Kidney tubule cell (primary cell): Measurements from ENCODE around the gene MAGI2.
"Not testable (repeated sequence)": the region's sequence is repeated elsewhere in the genome, so short reads cannot be mapped to it uniquely, and the experiment has no call there.

Experiments
- DNase-seq: peaks from one replicate; pipeline ENCODE4 v3.0.0-alpha.2; 2018; ENCODE audit warnings: low spot score

MAGI2 gene

DNA sequence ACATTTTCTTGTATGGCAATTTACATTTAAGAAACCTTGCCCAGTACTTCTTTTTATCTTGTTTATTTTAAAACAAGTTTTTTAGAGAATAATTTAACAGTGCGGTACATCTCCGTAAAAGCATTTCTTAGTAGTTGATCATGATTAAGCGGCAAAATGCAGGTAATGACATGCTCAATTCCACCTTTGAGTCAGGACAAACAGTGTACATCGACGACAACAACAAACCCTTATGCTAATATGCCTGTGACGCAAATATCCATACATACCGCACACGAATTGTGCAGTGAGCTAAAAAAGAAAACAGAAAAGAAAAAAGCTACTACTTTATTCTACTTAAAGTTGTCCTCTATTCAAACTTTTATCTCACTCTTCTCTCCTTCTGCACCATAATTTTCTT lies 1.9 kb downstream of the MAGI2 start:
- DNase-seq = no peak

DNA sequence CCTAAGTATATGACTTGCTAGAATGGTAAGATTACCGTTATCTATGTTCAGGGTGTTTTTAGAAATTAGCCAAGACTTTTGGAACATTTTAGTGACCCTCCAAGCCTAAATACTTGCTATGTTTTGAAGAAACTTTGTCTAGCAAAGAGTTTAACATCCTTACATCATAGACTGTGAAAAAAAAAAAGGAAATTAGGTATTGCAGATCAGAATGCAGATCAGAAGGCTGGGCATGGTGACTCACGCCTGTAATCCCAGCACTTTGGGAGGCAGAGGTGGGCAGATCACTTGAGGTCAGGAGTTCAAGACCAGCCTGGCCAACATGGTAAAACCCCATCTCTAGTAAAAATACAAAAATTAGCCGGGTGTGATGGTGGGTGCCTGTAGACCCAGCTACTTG lies 10.7 kb downstream of the MAGI2 start:
- DNase-seq = not testable (repeated sequence)

DNA sequence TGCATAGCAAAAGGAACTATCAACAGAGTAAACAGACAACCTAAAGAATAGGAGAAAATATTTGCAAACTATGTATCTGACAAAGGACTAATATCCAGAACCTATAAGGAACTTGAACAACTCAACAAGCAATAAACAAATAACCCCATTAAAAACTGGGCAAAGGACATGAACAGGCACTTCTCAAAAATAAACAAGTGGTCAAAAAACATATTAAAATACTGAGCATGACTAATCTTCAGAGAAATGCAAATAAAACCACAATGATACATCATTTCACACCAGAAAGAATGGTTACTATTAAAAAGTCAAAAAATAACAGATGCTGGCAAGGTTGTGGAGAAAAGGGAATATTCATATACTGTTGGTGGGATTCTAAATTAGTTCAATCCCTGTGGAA lies 17.1 kb downstream of the MAGI2 start:
- peak; percentile 15 for DNase-seq

DNA sequence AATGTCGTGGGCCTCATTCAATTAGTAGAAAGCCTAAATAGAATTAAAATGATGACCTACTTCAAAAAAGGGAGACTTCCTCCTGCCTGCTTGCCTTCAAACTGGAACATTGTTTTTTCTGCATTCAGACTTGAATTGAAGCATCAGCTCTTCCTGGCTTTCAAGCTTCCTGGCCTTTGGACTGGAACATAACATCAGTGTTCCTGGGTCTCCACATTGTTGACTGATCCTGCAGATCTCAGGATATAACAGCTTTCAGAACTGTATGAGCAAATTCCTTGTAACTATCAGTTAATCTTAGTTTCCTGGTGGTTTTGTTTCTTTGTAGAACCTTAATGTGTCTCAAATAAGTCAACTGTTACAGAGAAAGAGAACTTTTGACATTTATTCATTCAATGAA lies 18.6 kb downstream of the MAGI2 start:
- DNase-seq = peak; percentile 80

DNA sequence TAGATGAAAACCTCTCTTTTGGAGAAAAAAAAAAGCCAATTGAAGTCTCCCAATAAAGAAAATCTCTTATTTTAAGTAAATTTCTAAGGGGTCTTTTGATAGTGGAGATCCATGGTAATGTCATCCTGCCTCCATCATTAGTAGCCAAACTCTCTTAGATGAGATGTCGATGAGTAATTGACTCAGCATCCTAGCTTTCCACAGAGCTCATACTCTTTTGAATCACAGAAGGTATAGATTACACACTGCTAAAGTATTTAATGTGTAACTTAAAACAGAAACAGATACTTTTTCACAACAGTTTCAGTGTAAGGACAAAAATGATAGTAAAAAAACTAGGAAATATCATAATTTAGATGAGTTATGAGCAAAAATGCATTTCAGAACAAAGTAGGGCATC lies 19.4 kb downstream of the MAGI2 start:
- peak; percentile 88 for DNase-seq

DNA sequence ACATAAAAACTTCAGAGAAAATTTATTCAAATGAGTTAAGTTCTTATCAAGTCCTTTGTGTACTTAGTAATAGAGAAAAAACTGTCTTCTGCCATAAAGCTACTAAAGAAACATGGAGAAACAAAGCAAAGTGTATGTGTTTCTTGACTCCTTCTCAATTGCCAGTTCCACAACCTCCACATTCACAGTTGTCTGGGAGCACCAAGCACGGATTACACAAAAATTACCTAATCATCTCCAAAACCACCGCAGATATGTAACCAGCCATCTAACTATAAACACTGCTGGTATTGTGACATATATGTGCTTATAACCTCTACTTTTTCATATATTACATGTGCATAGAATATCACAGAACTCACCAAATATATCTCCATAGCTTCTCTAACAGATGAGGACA lies 23.1 kb downstream of the MAGI2 start:
- DNase-seq = no peak

DNA sequence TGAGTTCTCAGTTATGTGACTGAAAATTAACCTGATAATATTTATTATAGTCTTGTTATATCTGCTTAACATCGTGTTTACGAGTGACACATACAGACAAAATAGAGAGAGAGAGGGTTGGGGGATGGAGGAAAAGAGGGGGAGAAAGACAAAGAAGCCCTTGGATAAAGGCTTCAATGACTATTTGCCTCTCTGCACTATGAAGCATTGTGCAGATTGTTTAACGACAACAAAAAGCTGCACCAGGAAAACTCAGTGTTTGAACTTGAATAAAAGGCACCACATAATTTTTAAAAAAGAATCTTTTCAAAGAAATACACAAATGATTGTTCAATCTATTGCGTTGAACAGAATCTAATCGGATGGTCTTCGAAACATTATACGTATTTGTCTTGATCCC lies 27.8 kb downstream of the MAGI2 start:
- no peak for DNase-seq

DNA sequence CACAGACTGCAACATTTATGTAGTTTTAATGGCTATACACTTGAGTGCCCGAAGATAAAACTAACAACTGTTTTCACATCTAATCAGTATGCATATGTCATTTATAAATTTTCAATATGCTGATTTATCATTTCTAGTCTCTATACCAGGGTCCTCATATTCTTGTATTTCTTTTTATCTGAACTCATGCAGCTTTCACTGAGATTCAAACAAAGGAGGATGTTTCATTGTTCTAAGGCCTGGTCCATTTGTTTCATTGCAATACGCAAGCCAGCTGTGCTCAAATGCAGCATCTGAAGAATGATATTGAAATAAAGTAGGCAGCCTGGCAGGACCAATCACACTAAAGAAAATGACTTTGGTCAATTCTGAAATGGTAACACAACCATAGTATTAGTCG lies 31.7 kb downstream of the MAGI2 start:
- DNase-seq = no peak

DNA sequence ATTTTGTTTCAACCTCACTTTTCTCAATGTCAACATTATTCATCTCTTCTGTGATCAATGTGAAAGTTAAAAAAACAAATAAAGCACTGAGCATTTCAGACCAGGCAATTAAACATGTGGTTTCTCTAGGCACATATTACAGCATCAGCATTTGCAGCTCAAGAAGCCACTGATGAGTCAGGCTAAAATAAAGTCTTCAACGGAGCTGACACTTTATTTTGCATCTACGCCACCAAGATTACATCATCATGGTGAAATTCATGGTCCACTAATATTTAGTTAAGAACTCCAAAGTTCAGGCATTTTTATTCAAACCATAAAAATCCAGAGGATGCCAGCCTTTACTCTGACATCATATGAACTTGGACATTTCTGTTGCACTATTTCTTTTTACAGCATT lies 33.0 kb downstream of the MAGI2 start:
- DNase-seq = peak; percentile 81

DNA sequence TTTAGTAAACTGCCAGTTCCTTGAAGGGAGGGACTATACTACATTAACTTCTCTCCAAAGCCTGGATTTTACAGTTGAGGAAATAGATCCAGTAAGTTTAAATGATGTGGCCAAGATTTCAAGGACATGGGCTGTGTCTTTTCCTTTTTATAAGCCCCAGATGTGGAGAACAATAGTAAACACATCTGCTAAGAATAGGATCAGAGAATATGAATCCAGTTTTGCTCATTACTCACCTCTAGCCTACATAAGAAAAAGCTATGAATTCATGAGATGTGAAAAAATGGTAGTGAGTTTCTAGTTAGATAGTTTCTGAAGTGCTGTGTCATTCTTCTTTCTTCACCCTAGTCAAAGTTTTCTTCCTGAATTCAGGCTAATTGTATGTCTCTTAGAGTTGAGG lies 38.6 kb downstream of the MAGI2 start:
- DNase-seq = no peak

DNA sequence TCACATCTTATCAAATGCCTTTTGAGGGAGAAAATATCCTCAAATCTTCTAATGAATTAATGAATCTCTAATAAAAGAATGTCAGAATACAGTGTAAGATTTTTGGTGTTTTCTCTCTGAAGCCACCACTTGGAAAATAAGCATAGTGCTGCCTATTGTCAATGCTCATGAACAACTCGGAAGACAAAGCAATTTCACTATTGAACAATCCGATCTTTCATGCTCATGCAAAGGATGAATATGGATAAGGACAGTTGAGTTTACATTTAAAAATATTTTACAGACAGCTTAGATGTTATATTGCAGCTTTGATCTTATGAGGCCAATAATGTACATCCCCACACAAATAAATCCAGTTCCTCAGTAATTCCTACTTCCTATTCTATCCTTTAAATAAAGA lies 40.6 kb downstream of the MAGI2 start:
- no peak for DNase-seq

DNA sequence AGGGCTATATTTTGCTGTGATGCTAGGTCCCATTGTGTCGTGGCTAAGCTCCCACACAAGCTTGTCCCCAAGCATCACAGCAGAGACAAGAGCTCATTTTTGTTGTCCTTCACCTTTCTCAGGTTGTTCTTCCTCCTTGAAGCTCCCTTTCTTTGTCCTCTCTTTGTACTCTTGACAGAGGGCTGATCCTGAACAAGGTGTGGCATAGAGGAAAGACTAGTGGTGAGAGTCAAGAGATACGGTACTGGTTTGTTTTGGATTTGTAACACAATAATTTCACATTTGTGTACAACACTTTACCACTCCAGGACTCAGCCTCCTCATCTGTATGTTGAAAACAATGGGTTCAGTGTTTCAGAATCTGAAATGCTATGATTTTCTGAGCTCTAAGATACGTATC lies 41.0 kb downstream of the MAGI2 start:
- no peak for DNase-seq

DNA sequence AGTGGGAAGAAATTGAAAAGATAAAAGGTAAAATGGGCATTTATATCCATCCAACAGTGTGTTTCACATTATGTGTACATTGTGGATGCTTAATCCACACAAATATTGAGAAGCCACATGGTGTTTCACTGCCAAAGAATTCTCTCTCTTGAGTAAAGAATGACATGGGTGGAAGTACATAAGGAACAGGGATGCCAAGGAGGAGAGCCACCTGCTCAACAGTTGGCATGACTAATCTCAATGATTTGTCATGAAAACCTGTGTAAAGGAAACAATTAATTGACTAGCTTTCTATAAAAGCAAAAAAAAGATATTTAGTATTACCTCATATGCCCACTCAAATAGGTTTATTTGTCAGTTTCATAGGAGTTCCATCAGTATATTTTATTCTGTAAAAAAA lies 43.1 kb downstream of the MAGI2 start:
- peak; percentile 68 for DNase-seq

DNA sequence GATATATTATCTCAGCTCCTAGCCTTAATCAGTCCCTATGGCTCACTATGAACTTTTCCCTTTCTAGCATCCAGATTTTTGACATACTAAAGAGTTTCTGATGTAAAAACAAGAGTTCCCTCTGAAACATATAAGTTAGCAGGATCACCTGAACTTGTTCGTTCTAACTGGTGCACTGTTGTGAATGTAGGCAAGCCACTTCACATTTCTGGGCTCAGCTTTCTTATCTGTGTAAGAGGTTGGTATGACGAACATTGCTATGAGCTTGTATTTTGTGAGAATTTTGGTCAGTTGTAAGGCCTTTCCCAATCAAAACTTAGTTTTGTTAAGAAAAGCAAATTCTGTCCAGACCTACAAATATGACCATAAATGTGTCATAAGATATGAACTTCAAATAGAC lies 46.1 kb downstream of the MAGI2 start:
- DNase-seq = no peak

DNA sequence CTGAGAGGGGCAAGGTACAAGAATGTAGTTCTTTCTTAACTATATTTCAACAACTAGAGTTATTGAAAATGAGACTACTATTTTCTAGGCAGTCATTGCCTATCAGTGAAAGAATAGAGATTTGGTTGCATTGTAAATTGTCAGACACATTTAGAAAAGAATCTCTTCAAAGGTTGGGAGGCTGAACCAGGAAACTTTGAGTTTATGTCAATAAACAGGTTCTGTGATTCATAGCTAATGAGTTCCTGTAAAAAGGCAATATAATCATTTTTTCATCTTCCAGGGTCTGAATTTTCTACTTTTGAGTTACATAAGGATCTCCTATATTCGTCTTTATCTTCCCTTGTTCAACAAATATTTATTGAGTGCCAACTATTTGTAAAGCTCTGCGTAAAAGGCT lies 47.1 kb downstream of the MAGI2 start:
- DNase-seq = peak; percentile 17

DNA sequence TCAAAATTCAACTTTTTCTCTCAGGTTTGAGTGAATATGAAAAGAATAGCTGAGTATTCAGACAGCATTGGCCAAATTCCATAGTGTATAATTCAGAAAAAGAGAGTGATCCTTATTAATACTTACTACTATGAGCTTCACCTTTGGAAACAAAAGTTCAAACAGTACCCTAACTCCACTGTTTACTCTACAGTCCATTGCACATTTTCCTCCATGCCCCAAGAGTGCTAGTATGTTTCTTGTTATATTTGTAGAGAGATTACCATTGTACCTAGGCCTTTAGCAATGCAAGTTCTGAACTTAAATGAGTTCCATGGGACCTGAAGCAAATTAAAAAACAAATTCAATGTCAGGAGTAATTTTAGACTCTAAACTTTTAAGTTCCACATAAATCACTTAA lies 48.1 kb downstream of the MAGI2 start:
- DNase-seq = no peak

DNA sequence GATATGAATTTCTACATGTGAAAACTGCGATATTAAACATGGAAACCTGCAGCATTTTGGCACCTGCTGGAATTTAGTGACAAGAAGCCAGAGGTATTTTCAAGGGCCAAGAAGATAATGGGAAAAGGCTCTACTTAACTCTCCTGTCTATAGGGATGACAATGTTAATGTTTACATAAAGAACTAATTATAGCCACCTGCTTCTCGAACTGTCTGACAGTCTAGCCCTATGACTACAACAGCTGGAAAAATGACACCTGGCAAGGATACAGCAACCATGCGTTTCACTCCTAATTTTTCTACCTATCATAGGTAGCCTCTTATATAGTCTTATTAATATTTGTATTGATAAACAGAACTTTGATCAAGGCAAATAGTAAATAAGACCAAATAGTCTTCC lies 49.6 kb downstream of the MAGI2 start:
- DNase-seq = no peak

DNA sequence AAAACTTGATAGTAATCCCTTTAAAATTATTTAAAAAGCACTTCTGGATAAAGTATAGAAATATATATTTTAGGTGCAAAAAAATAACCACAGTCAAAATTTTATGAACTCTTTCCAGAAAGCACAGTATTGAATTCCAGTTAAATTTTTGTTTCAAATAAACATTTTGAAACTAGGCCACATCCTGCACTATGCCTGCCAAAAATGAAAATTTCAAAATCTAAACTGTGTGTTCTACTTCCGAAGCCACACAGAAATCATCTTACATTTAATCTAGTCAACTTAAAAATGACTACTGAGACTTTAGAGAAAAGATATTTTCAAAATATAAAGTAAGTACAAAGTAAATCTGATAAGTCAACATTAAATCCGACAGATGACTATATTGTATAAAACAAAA lies 50.0 kb downstream of the MAGI2 start:
- DNase-seq = no peak

DNA sequence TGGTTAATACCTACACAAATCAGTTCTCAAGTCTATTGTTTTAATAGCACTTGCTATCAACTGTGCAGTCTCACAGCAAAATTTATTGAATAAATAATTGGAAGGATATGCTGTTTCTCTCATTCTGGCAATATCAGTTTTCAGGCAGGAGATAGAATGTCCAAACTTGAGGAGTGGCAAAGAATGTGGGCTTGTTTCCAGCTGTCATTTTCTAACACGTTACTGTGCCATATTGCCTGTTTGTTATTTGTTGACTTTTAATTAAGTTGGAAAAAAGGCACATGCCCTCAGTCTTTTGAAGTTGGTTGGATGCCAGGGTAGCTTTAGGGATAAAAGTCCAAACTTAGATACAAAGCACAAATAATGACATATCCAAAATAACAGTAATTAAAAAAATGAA lies 52.2 kb downstream of the MAGI2 start:
- DNase-seq = no peak

DNA sequence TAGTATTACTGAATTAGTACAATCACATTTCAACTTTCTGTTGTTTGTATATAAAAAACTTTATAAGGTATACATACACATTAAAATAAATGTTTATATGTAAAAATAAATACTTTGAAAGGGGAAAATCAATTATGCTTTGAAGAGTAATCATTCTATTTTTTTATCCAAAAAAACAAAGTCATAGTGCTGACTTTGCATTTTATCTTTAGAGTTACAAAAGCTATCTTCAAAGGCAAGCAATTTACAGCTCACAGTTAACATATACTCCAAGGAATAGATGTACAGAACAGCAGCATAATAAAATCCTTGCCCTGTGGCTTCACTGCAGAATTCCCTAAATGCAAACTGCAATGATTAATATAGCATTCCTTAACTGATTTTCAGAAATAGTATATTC lies 53.2 kb downstream of the MAGI2 start:
- DNase-seq = no peak

DNA sequence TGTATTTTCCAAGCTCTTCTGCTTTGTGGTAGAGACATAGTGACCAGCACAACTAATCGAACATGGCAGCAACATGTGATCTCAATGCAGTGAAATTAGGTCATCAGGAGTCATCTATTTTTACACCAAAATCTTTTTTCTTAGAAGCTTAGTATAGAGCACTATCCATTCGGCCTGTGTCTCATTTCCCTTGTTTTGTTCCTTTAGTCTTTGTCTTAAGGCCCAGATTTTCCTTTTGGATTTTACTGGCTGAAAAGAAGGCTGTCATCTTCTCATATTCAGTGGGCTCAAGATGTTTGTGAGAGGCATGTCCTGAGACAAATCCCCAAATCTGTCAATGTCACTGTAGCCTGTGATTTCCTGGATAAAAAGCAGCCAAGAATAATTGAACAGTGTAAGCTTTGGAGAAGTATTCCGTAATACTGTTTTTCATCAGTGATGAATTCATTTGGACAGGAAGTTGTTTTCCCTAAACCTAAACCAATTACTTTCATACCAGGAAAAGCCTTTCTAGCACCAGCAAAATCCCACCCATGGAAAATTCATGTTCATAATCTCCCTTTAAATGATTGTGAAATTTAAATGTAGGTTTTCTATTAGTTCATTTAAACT lies 55.2 kb downstream of the MAGI2 start:
- no peak for DNase-seq

DNA sequence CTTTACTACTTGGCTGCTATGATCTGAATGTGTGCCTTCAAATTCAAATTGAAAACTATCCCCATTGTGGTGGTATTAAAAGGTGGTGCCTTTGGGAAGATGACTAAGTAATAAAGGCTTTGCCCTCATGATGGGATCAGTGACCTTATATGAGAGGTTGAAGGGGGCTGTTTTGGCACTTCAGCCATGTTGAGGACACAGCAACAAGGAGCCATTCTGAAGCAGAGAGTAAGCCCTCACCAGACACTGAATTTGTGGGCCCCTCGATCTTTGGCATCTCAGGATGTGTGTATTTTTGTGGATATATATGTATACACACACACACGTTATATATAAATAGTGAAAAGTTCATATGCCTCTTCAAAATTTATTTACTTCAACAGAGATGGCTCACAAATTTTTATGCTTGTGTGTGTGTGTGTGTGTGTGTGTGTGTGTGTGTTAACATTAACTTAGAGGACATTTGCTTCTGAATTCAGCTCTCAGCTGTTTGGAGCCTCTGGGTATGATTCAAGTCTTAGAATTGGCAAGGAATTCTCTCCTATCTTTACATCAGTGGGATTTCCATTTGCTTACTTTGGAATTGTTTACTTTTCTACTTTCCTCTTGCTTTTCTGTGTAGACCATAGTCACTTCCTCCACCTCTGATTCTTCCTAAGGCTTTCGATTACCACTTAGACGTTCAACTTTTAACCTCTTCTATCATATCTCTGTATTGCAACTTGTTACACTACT lies 66.6 kb downstream of the MAGI2 start:
- DNase-seq = no peak

DNA sequence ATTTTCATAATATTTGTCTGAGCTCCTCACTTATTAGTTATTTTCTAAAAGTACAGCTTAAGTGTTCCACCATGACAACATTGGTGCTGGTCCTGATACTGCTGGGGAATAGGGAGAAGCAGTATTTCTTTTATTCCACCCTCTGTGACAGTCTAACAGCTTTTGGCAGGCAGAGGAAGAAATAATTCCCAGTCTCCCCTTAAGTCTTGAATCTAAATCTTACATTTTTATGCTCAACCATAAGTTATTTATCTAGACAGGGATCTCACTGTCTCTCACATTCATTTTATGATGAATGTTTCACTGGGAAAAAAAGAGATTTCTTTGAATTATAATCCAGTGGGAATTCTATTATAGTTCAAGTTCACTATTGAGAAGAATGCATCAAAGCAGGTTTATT lies 71.5 kb downstream of the MAGI2 start:
- DNase-seq = no peak

DNA sequence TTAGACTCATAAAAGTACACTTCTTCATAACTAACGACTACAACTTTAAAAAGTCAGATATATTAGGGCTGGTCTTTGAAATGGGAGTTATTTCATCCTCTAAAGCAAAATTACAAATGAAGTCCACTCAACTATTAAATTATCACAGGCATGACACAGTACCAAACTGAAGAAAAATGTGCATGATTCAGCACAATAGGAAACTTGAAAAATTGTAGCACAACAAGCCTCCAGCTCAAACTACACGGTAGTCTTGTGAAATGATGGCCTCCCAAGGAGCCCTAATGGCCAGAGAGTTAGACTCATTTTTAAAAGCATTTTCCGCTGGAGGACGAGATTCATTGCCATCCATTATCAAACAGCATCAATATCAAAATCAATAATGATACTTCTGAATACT lies 76.4 kb downstream of the MAGI2 start:
- DNase-seq = no peak
